DND-41 (cell line): ENCODE data around the gene LECT2.

Experiments
- EZH2 ChIP-seq: IDR thresholded peaks from 3 replicates; pipeline ENCODE4 v1.6.1; 2012; ENCODE audit warnings: borderline replicate concordance, low read depth, mild to moderate bottlenecking, moderate library complexity, low read length, inconsistent platforms; ENCODE audit not compliant: severe bottlenecking
- TF ChIP-seq, protein P1 (sequence below): IDR thresholded peaks from 2 replicates; pipeline ENCODE4 v1.5.1; 2012; ENCODE audit warnings: borderline replicate concordance, low read length, moderate library complexity, mild to moderate bottlenecking; ENCODE audit not compliant: poor library complexity, severe bottlenecking; ENCODE audit errors: extremely low read depth

DNA sequence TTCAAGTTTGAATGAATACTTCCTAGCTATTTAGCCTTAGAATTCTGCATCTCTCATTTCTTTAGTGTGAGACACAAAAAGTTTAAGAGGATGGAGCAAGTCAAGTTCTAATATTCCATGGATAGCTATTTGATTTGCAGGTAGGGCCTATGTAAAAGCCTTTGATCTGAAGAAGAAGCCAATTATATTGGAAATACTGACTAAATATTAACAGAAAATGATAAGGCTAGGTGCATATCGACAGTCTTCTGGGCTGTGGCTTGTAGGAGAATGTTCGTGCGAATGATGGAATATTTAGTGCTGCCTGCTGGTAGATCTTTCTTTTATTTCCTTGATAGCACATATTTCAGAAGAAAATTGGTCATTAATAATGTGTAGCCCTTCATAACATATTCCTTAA is at the start of gene LECT2:
- TF ChIP-seq, protein P1, sequence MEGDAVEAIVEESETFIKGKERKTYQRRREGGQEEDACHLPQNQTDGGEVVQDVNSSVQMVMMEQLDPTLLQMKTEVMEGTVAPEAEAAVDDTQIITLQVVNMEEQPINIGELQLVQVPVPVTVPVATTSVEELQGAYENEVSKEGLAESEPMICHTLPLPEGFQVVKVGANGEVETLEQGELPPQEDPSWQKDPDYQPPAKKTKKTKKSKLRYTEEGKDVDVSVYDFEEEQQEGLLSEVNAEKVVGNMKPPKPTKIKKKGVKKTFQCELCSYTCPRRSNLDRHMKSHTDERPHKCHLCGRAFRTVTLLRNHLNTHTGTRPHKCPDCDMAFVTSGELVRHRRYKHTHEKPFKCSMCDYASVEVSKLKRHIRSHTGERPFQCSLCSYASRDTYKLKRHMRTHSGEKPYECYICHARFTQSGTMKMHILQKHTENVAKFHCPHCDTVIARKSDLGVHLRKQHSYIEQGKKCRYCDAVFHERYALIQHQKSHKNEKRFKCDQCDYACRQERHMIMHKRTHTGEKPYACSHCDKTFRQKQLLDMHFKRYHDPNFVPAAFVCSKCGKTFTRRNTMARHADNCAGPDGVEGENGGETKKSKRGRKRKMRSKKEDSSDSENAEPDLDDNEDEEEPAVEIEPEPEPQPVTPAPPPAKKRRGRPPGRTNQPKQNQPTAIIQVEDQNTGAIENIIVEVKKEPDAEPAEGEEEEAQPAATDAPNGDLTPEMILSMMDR: no peak
- no peak for TF ChIP-seq EZH2
